CD4-positive, alpha-beta memory T cell (primary cell): Measurements from ENCODE around the gene PRICKLE2. TPM values are rescaled to one million over a fixed set of nuclear protein-coding genes. Genes with fewer than 3 reads are reported as not detected.

Experiments
- CTCF ChIA-PET: fragments of 350-600 bp; sonication (Branson Sonifier 250); formaldehyde crosslinking; loops from one replicate; lab custom pipeline; 2021; ENCODE audit warnings: inconsistent platforms; ENCODE audit not compliant: partially characterized antibody; lab: Charles Lee
- POLR2A ChIA-PET: fragments of 350-600 bp; sonication (Branson Sonifier 250); formaldehyde crosslinking; loops from one replicate; lab custom pipeline; 2021; ENCODE audit not compliant: partially characterized antibody; lab: Charles Lee
- DNase-seq, 5 donors: peaks; one replicate each; pipeline versions ENCODE4 v3.0.0 to v3.0.0-alpha.2; 2020 to 2022; ENCODE audit warnings: mixed read lengths in 1 of 5
- H3K27ac ChIP-seq: one replicate; pipeline ENCODE4 v1.7.0; 2013; ENCODE audit warnings: low read depth, low read length
- H3K27me3 ChIP-seq: 2 replicates; pipeline ENCODE4 v1.7.0; 2013; ENCODE audit warnings: mild to moderate bottlenecking, low read length, moderate library complexity; ENCODE audit not compliant: insufficient read depth
- H3K36me3 ChIP-seq: 2 replicates; pipeline ENCODE4 v1.7.0; 2013; ENCODE audit warnings: mild to moderate bottlenecking, low read length, moderate library complexity; ENCODE audit not compliant: insufficient read depth
- H3K4me1 ChIP-seq: 2 replicates; pipeline ENCODE4 v1.7.0; 2013; ENCODE audit warnings: mild to moderate bottlenecking, low read length, moderate library complexity; ENCODE audit not compliant: insufficient read depth
- H3K4me3 ChIP-seq, 2 donors: one replicate each; pipeline ENCODE4 v1.7.0; 2013; ENCODE audit warnings: low read length in 2 of 2, mild to moderate bottlenecking in 1 of 2
- H3K9me3 ChIP-seq, 2 donors: one replicate each; pipeline ENCODE4 v1.7.0; 2013; ENCODE audit warnings: low read length in 2 of 2, control low read depth in 1 of 2; ENCODE audit not compliant: control insufficient read depth in 1 of 2
- H3K27ac Mint-ChIP-seq, 7 donors: one replicate each; pipeline ENCODE4 v1.8.0; 2020 to 2021; ENCODE audit warnings: mixed read lengths in 7 of 7, mild to moderate bottlenecking in 6 of 7, inconsistent platforms in 3 of 7, moderate library complexity in 3 of 7
- H3K27me3 Mint-ChIP-seq, 2 donors: one replicate each; pipeline ENCODE4 v1.8.0; 2020 to 2021; ENCODE audit warnings: mixed read lengths in 2 of 2
- H3K36me3 Mint-ChIP-seq, 2 donors: one replicate each; pipeline ENCODE4 v1.8.0; 2020 to 2021; ENCODE audit warnings: mixed read lengths in 2 of 2, inconsistent platforms in 1 of 2, mild to moderate bottlenecking in 1 of 2
- H3K4me1 Mint-ChIP-seq, 4 donors: one replicate each; pipeline ENCODE4 v1.8.0; 2020 to 2021; ENCODE audit warnings: mixed read lengths in 4 of 4, mild to moderate bottlenecking in 1 of 4
- H3K4me3 Mint-ChIP-seq, 8 donors: one replicate each; pipeline ENCODE4 v1.8.0; 2020 to 2021; ENCODE audit warnings: mixed read lengths in 8 of 8, mild to moderate bottlenecking in 7 of 8, moderate library complexity in 6 of 8, inconsistent platforms in 3 of 8
- H3K9me3 Mint-ChIP-seq, 8 donors: one replicate each; pipeline ENCODE4 v1.8.0; 2020 to 2021; ENCODE audit warnings: mixed read lengths in 8 of 8, mild to moderate bottlenecking in 5 of 8, inconsistent platforms in 3 of 8, moderate library complexity in 1 of 8
- intact Hi-C: fragments of 100-400 bp; cut with micrococcal nuclease; formaldehyde crosslinking; loops from one replicate; pipeline ENCODE4 v1.15.1; 2023
- polyA plus RNA-seq, 2 donors: library from polyadenylated mRNA; unstranded; fragments of 300-500 nt; fragmentation: Illumina TruSeq; gene quantifications; one replicate each; pipeline ENCODE4 v1.2.3, GENCODE V29; 2021
- total RNA-seq, 2 experiments: library from RNA; stranded (reverse); gene quantifications; one replicate each; pipeline ENCODE4 v1.2.3, GENCODE V29; 2021

PRICKLE2 gene
- total and polyA plus RNA-seq, 4 experiments from 2014 or later, result not detected

DNA sequence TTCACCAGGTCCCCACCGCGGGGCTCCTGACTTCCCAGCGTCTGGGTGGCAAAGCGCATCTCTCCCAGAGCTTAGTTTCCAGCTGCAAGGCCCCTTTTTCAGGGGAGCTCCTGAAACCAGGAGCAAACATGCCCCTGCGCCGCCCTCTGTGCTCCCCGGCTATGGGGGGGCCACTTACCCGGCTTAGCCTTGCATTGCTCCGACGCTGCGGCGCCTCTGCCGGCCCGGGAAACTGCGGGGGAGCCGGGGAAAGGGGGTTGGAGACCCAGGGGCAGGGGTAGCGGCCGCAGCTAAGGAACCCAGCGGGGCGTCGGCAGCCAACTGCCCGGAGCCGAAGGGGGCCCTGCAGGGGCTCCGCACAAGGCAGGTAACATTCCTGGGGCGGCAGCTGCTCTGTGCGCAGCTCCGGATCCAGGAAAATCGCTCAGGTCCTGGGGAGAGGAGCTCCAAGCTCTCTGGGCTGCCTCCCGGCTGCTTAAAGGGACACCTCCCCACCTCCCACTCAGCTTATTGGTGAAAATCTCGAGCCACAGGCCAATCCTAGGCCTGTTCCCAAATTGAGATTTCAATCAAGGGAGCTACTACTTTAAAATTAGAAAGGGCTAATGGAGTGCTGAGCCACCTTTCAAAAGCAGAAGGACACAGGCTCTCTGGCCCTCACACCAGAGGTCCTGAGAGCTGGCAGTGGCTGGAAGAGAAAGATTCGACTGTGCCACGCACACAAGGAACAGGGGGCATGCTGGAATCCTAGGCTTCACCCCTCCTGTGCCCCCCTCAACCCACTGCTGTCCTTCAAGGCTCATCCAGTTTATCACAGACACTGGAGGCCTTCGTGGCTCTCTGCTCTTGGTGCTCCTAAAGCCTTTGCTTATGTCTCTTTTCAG lies 42.7 kb upstream of the PRICKLE2 start:
- H3K4me1 Mint-ChIP-seq, result no peaks in the 10 kb centered on the region
- H3K9me3 Mint-ChIP-seq, result peaks cover 0 to 3% (median 2%) of the 10 kb centered on the region in 8 donors
- CTCF ChIA-PET, result no interaction called here
- peaks cover 11 to 13% of the 10 kb centered on the region in 2 donors for H3K27me3 Mint-ChIP-seq
- POLR2A ChIA-PET, result no interaction called here
- H3K27ac Mint-ChIP-seq, result no peak overlapping the region
- Histone ChIP-seq H3K9me3 (no peaks in the 10 kb centered on the region), H3K4me3 (no peak overlapping the region), H3K27me3 (no peaks in the 10 kb centered on the region), H3K36me3 (no peaks in the 10 kb centered on the region), H3K27ac (no peak overlapping the region), H3K4me1 (no peaks in the 10 kb centered on the region)
- intact Hi-C loops, result no loop called here
- no peak for DNase-seq
- no peak overlapping the region for H3K4me3 Mint-ChIP-seq
- no peaks in the 10 kb centered on the region for H3K36me3 Mint-ChIP-seq

- Histone ChIP-seq H3K4me1 (no peaks in the 10 kb centered on the region), H3K9me3 (no peaks in the 10 kb centered on the region), H3K27ac (no peak overlapping the region), H3K36me3 (no peaks in the 10 kb centered on the region), H3K4me3 (no peak overlapping the region), H3K27me3 (no peaks in the 10 kb centered on the region)
- no peak overlapping the region for H3K27ac Mint-ChIP-seq
- peaks cover 11 to 17% of the 10 kb centered on the region in 2 donors for H3K27me3 Mint-ChIP-seq
- intact Hi-C loops, result no loop called here
- no peak for DNase-seq
- POLR2A ChIA-PET, result no interaction called here
- CTCF ChIA-PET, result no interaction called here
- H3K36me3 Mint-ChIP-seq, result no peaks in the 10 kb centered on the region
- peaks cover 0 to 8% (median 3%) of the 10 kb centered on the region in 8 donors for H3K9me3 Mint-ChIP-seq
- no peak overlapping the region for H3K4me3 Mint-ChIP-seq
- no peaks in the 10 kb centered on the region for H3K4me1 Mint-ChIP-seq
Measured at GRCh38 chr3:64266983-64267382, 41.7 kb upstream of the PRICKLE2 start.

DNA sequence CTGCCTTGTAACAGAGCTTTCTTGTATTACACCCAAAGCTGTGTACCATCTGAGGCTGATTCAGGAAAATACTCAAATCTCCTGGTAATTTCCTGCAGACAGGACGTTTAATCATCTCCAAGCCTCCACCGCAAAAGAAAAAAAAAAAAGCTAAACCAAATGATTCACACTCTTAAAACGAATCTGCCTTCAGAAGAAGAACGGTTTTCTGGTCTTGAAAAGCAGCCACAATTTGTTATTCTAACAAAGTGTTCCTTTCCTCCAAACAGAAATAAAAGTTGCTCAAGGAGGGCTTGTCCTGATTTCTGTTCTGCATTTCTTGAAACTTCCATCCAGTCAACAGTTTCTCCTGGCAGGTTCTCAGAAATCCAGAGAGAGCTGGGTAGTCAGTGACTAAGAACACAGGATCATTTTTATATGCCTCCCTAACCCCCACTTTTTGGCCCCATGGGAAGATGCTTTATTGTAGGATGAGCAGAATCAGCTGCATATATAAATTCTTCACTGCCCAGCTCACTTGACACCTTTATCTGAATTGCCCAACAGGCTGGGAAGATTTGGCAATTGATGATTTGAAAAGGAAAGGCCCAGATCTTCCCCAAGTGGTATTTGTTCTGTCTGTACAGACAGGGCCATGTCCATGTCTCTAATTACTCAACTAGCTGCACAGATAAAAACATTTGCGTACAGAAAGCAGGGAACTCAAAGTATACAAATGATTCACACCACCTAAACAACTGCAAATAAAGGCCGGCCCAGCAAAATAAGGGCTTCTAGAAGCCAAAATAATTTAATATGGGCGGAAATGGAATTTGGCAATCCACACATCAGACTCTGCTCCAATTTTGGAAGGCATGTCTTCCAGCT lies 41.0 kb upstream of the PRICKLE2 start:
- no peaks in the 10 kb centered on the region for H3K4me1 ChIP-seq
- Mint-ChIP-seq H3K36me3 (no peaks in the 10 kb centered on the region), H3K4me3 (no peak overlapping the region), H3K27ac (no peak overlapping the region), H3K4me1 (no peaks in the 10 kb centered on the region), H3K9me3 (peaks cover 0 to 8% (median 3%) of the 10 kb centered on the region in 8 donors), H3K27me3 (peaks cover 11 to 17% of the 10 kb centered on the region in 2 donors)
- DNase-seq, result no peak
- intact Hi-C loops, result no loop called here
- no peaks in the 10 kb centered on the region for H3K27me3 ChIP-seq
- POLR2A ChIA-PET, result no interaction called here
- no peaks in the 10 kb centered on the region for H3K36me3 ChIP-seq
- H3K27ac ChIP-seq, result no peak overlapping the region
- no peak overlapping the region for H3K4me3 ChIP-seq
- CTCF ChIA-PET, result no interaction called here
- no peaks in the 10 kb centered on the region for H3K9me3 ChIP-seq

DNA sequence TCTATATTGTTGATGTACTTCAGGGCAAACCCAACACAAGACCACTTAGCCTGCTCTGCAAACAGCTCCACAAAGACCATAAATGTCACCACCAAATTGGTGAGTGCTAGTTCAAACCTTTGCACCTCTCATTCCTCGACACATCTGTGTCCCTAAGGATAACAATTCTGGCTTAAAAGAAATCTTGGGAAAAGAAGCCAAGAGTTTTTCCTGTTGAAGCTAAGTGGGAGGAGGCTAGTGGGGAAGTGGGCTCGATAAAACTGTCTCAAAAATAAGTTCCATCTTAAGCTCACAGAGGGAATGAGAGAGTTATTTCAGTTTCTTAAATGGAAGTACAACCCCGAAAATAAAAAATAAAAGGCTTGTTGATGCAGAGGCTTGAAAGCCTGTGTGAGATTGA lies 40.4 kb upstream of the PRICKLE2 start:
- peaks cover 10 to 18% of the 10 kb centered on the region in 2 donors for H3K27me3 Mint-ChIP-seq
- no peaks in the 10 kb centered on the region for H3K36me3 ChIP-seq
- no peak overlapping the region for H3K27ac ChIP-seq
- no peaks in the 10 kb centered on the region for H3K36me3 Mint-ChIP-seq
- intact Hi-C loops, result no loop called here
- H3K9me3 Mint-ChIP-seq, result peaks cover 0 to 5% (median 2%) of the 10 kb centered on the region in 8 donors
- H3K27me3 ChIP-seq, result no peaks in the 10 kb centered on the region
- H3K4me3 ChIP-seq, result no peak overlapping the region
- ChIA-PET POLR2A (no interaction called here), CTCF (no interaction called here)
- H3K4me1 ChIP-seq, result no peaks in the 10 kb centered on the region
- no peak for DNase-seq
- no peak overlapping the region for H3K27ac Mint-ChIP-seq
- no peak overlapping the region for H3K4me3 Mint-ChIP-seq
- no peaks in the 10 kb centered on the region for H3K9me3 ChIP-seq
- H3K4me1 Mint-ChIP-seq, result no peaks in the 10 kb centered on the region

DNA sequence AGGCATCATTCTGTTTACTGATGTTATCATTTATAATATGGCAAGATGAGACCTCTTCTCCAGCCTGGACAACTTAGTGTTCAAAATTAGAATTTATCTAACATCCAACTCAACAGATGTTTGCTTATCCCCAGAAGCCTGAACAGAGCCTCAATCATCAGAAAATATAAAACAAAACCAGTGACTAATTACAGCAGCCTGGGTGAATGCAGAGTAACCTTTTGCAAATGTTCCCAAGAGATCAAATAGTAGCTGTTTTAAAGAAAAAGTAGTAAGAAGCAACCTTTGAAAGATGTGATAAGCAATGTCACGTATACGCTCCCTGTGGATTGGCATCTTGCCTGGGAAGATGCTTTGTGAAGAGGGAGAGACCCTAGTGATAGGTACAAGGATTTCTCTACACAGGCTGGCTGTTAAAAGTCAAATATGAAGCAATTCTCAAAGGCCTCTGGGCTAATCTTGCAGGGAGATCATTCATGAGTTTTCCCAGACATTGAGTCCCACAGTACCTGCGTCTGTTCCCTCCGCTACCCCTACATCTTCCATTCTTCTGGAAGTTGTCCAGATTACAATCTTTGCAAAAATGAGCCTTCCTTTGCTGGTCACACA lies 39.3 kb upstream of the PRICKLE2 start:
- H3K4me1 Mint-ChIP-seq, result no peaks in the 10 kb centered on the region
- peaks cover 0 to 7% (median 2%) of the 10 kb centered on the region in 8 donors for H3K9me3 Mint-ChIP-seq
- no peak overlapping the region for H3K27ac ChIP-seq
- no peaks in the 10 kb centered on the region for H3K27me3 ChIP-seq
- ChIA-PET CTCF (no interaction called here), POLR2A (no interaction called here)
- DNase-seq, result no peak
- H3K9me3 ChIP-seq, result no peaks in the 10 kb centered on the region
- H3K27me3 Mint-ChIP-seq, result peaks cover 10 to 18% of the 10 kb centered on the region in 2 donors
- no peak overlapping the region for H3K4me3 ChIP-seq
- intact Hi-C loops, result no loop called here
- no peaks in the 10 kb centered on the region for H3K36me3 ChIP-seq
- H3K36me3 Mint-ChIP-seq, result no peaks in the 10 kb centered on the region
- H3K27ac Mint-ChIP-seq, result no peak overlapping the region
- no peak overlapping the region for H3K4me3 Mint-ChIP-seq
- H3K4me1 ChIP-seq, result no peaks in the 10 kb centered on the region

DNA sequence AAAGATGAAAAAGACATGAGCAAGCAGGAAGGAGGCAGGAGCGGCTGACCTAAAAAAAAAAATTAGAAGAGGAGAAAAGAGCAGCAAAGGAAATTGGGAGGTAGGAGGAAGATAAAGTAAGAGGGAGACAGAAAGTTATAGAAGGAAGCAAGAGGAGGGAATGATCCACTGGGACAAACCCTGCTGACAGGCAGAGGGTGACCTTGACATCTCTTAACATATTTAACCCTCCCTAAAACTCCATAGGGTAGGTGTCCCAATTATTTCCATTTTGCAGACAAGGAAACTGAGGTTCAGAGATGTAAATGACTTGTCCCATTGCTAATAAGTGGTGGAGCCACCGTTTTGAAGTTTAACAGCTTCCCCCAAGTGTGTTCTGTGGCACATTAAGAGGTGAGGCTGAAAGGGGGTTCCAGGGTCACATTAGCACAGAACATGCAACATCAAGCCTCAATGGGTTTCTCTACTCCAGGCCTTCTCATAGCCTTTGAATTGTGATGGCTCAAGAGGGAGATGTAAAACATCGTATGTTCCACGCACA lies 37.4 kb upstream of the PRICKLE2 start:
- intact Hi-C loops, result no loop called here
- no peak overlapping the region for H3K4me3 Mint-ChIP-seq
- H3K4me1 Mint-ChIP-seq, result no peaks in the 10 kb centered on the region
- no peak for DNase-seq
- Histone ChIP-seq H3K36me3 (no peaks in the 10 kb centered on the region), H3K4me3 (no peak overlapping the region), H3K27me3 (no peaks in the 10 kb centered on the region), H3K4me1 (no peaks in the 10 kb centered on the region), H3K27ac (no peak overlapping the region), H3K9me3 (no peaks in the 10 kb centered on the region)
- peaks cover 6 to 14% of the 10 kb centered on the region in 2 donors for H3K27me3 Mint-ChIP-seq
- H3K27ac Mint-ChIP-seq, result no peak overlapping the region
- CTCF ChIA-PET, result no interaction called here
- no peaks in the 10 kb centered on the region for H3K36me3 Mint-ChIP-seq
- peaks cover 0 to 7% (median under 1%) of the 10 kb centered on the region in 8 donors for H3K9me3 Mint-ChIP-seq
- POLR2A ChIA-PET, result no interaction called here

DNA sequence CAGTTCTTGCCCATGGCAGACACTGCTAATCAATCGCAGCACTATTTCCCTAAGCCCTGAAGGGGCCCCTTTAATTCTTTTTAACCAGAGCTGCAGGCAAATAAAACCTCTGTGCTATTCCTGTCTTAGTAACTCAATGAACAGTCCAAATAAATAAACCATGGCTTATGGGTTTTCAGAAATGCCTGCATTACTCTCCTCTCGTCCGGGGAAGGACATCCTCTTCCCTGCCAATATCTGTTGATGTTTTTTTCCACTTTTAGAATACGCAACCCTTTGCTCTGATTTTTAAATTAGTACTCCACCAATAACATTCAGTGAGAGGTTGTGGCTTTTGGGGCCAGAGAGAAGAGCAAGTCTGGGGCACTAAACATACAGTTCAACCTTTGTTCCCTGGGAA lies 35.2 kb upstream of the PRICKLE2 start:
- H3K27ac Mint-ChIP-seq, result no peak overlapping the region
- intact Hi-C loops, result no loop called here
- Histone ChIP-seq H3K9me3 (no peaks in the 10 kb centered on the region), H3K4me1 (no peaks in the 10 kb centered on the region), H3K4me3 (no peak overlapping the region), H3K36me3 (no peaks in the 10 kb centered on the region), H3K27me3 (no peaks in the 10 kb centered on the region), H3K27ac (no peak overlapping the region)
- CTCF ChIA-PET, result no interaction called here
- H3K4me1 Mint-ChIP-seq, result no peaks in the 10 kb centered on the region
- H3K36me3 Mint-ChIP-seq, result no peaks in the 10 kb centered on the region
- no peak for DNase-seq
- no peak overlapping the region for H3K4me3 Mint-ChIP-seq
- POLR2A ChIA-PET, result no interaction called here
- peaks cover 0 to 9% (median under 1%) of the 10 kb centered on the region in 8 donors for H3K9me3 Mint-ChIP-seq
- peaks cover 4 to 8% of the 10 kb centered on the region in 2 donors for H3K27me3 Mint-ChIP-seq
